SW480 (cell line): ENCODE results near the gene IFT22.
A peak's percentile ranks its signal among the peaks of the same experiment; 100 is the strongest.

Source experiments
- DNase-seq: peaks from one replicate; pipeline ENCODE4 v3.0.0-alpha.2; 2016; ENCODE audit warnings: low spot score

Gene IFT22

GRCh38 chr7:101277155-101277554, 44.5 kb downstream of the IFT22 start:
- DNase-seq = no peak

GRCh38 chr7:101273206-101273605, 48.4 kb downstream of the IFT22 start:
- no peak for DNase-seq

- DNase-seq = no peak
Observed at GRCh38 chr7:101271021-101271420, 50.6 kb downstream of the IFT22 start.

- no peak for DNase-seq
Observed at GRCh38 chr7:101269664-101270063, 51.9 kb downstream of the IFT22 start.

- DNase-seq = no peak
Observed at GRCh38 chr7:101265622-101266516, 55.7 kb downstream of the IFT22 start.

- DNase-seq = peak; percentile 49
Observed at GRCh38 chr7:101264102-101264706, 57.4 kb downstream of the IFT22 start.
